ENCODE measurements around the gene CCDC9B.
A peak's percentile ranks its signal among the peaks of the same experiment; 100 is the strongest.

- no peak for TF ChIP-seq CTCF (IDR thresholded peaks at IDR 0.05)
- peak; percentile 49 for TF ChIP-seq POLR2AphosphoS5 (IDR thresholded peaks at IDR 0.05)
- no peak for TF ChIP-seq POLR2A (IDR thresholded peaks at IDR 0.05)
- no peak for TF ChIP-seq EP300 (IDR thresholded peaks at IDR 0.05)
Observed at GRCh38 chr15:40295877-40296560, 44.7 kb downstream of the CCDC9B start.

Measured in gastroesophageal sphincter (tissue), 3 donors.